Body of pancreas (tissue), 4 donors: ENCODE measurements around the gene CCDC80. TPM values are rescaled to one million over a fixed set of nuclear protein-coding genes. Genes with fewer than 3 reads are reported as not detected.

Source experiments
- ATAC-seq: fragments of 150-250 bp; one replicate; pipeline ENCODE4 v1.9.1; 2016
- DNase-seq, 4 donors: peaks; one replicate each; pipeline ENCODE4 v3.0.0-alpha.2; 2019
- H3K27ac ChIP-seq, 4 donors: fragments of 200-600 bp; sonication (generic); 1 replicate in 3 of 4; 2 replicates in 1 of 4; pipeline versions ENCODE4 v1.5.1 to v1.6.1; 2016 to 2019; ENCODE audit warnings: mild to moderate bottlenecking in 1 of 4, mixed read lengths in 1 of 4, moderate library complexity in 1 of 4
- H3K27me3 ChIP-seq, 2 donors: fragments of 200-600 bp; sonication (generic); one replicate each; pipeline ENCODE4 v1.6.0; 2016; ENCODE audit warnings: mild to moderate bottlenecking in 1 of 2
- H3K36me3 ChIP-seq, 2 donors: fragments of 200-600 bp; sonication (generic); replicated peaks in 1 of 2; 2 replicates each; pipeline ENCODE4 v1.5.1; 2016; ENCODE audit warnings: low read depth in 2 of 2; ENCODE audit not compliant: insufficient read depth in 1 of 2
- H3K4me1 ChIP-seq: fragments of 200-600 bp; sonication (generic); one replicate; pipeline ENCODE4 v1.6.0; 2016
- H3K4me3 ChIP-seq, 2 donors: fragments of 200-600 bp; sonication (generic); 1 replicate in 1 of 2; 2 replicates in 1 of 2; pipeline ENCODE4 v1.5.1; 2016 to 2019
- H3K9me3 ChIP-seq, 3 donors: fragments of 200-600 bp; sonication (generic); 1 replicate in 2 of 3; 2 replicates in 1 of 3; pipeline ENCODE4 v1.5.1; 2016
- POLR2A ChIP-seq, 3 donors: fragments of 450-650 bp; IDR thresholded peaks; one replicate each; pipeline ENCODE4 v1.6.1; 2016; ENCODE audit warnings: antibody characterized with exemption in 3 of 3, mild to moderate bottlenecking in 2 of 3
- WGBS, 2 donors: methylation state at CpG; one replicate each; pipeline ENCODE4 v1.1.5; 2017; 5-methylcytosine and 5-hydroxymethylcytosine counted together
- intact Hi-C: fragments of 100-400 bp; cut with DNase I; formaldehyde crosslinking; loops from one replicate; pipeline ENCODE4 v1.15.1; 2023
- total RNA-seq, 2 donors: library from RNA; depleted of rRNA; stranded (reverse); fragments of >200 nt; gene quantifications; one replicate each; pipeline ENCODE4 v1.1.0, GENCODE V29; 2016
- TF ChIP-seq, protein P1 (sequence below), 7 experiments: fragments of 450-650 bp in 4 of 7; fragments of 200-600 bp in 3 of 7; sonication (generic) in 3 of 7; IDR thresholded peaks; one replicate each; pipeline ENCODE4 v1.5.1; 2016 to 2019; ENCODE audit warnings: antibody characterized with exemption in 7 of 7

Gene CCDC80
- total RNA-seq, 2 donors from 2014 or later, result 17.4 to 25.1 TPM

DNA sequence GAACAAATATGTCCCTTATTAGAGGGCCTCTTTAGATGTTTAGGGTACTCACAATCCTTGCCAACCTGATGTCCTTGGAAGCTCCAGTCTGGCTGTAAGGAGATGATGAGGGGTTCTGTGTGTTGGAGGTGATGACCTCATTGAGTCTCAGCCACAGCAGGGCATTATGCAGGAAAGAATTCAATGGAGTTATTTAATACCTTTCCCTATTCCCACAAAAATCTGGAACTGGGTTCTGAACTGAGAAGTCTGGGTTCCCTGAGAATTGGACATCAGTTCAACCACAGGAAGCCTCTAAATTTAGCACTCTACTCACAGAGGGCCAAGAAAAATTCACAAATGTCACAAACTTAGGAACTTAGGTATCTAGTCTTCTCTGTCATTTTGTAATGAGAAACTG lies 42.2 kb downstream of the CCDC80 start:
- no peaks in the 10 kb centered on the region for H3K36me3 ChIP-seq
- TF ChIP-seq POLR2A (IDR thresholded peaks at IDR 0.05), result no peak
- TF ChIP-seq, protein P1, sequence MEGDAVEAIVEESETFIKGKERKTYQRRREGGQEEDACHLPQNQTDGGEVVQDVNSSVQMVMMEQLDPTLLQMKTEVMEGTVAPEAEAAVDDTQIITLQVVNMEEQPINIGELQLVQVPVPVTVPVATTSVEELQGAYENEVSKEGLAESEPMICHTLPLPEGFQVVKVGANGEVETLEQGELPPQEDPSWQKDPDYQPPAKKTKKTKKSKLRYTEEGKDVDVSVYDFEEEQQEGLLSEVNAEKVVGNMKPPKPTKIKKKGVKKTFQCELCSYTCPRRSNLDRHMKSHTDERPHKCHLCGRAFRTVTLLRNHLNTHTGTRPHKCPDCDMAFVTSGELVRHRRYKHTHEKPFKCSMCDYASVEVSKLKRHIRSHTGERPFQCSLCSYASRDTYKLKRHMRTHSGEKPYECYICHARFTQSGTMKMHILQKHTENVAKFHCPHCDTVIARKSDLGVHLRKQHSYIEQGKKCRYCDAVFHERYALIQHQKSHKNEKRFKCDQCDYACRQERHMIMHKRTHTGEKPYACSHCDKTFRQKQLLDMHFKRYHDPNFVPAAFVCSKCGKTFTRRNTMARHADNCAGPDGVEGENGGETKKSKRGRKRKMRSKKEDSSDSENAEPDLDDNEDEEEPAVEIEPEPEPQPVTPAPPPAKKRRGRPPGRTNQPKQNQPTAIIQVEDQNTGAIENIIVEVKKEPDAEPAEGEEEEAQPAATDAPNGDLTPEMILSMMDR (IDR thresholded peaks at IDR 0.05), result no peak
- intact Hi-C loops, result no loop called here

DNA sequence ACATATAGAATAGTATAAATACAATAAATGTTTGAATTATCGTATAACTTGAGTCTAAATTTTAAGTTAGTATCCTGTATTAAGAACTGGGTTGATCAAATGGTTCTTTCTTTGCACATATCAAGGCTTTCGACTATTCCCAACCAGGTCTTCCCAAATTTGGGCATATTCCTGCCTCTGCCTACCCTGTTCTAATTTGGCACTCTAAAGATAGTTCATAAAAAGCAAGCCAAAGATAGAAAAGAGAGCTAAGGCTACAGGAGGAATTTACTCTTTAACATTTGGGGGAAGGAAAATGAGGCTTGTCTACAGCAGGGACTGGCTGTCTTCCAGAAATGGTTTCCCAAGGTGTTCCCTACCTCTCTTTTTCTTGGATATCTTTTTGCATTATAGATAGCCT lies 43.0 kb downstream of the CCDC80 start:
- no peak overlapping the region for H3K4me3 ChIP-seq
- TF ChIP-seq, protein P1 (IDR thresholded peaks at IDR 0.05), result no peak
- TF ChIP-seq POLR2A (IDR thresholded peaks at IDR 0.05), result no peak
- H3K4me1 ChIP-seq, result no peaks in the 10 kb centered on the region
- no peaks in the 10 kb centered on the region for H3K9me3 ChIP-seq
- ATAC-seq (no peak), DNase-seq (no peak)
- no peaks in the 10 kb centered on the region for H3K27me3 ChIP-seq
- no peaks in the 10 kb centered on the region for H3K36me3 ChIP-seq
- no peak overlapping the region for H3K27ac ChIP-seq
- intact Hi-C loops, result no loop called here
- WGBS, 2 donors, result 93 to 96% methylated on average over 2 of the region's 2 CpGs

More for the DNA sequence above, 42.2 kb downstream of the CCDC80 start:
- ATAC-seq, result no peak
- Histone ChIP-seq H3K4me3 (no peak overlapping the region), H3K9me3 (no peaks in the 10 kb centered on the region), H3K27ac (no peak overlapping the region), H3K4me1 (no peaks in the 10 kb centered on the region), H3K27me3 (no peaks in the 10 kb centered on the region)
- no peak for DNase-seq

DNA sequence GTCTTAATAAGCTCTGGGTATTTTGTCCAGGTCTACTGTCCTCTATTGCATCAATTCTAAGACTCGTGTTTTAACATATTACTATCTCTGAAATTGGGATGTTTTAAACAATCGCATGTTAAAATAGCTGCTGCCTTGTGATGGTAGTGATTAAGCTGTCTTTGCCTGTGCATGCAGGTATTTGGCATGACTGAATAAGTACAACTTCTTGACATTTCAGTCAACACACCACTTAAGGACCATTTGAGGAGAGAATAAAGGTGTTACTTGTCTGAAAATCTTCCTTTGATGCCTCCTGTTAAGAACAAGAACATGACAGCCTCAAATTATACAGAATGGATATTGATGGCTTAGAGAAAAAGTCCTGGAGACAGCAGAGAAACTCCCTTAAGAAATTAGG lies 46.1 kb downstream of the CCDC80 start:
- intact Hi-C loops, result no loop called here
- no peak overlapping the region for H3K4me3 ChIP-seq
- no peaks in the 10 kb centered on the region for H3K4me1 ChIP-seq
- ATAC-seq (no peak), DNase-seq (no peak)
- 91 to 96% methylated on average over 2 of the region's 2 CpGs for WGBS, 2 donors
- H3K9me3 ChIP-seq, result no peaks in the 10 kb centered on the region
- H3K27ac ChIP-seq, result no peak overlapping the region
- H3K27me3 ChIP-seq, result no peaks in the 10 kb centered on the region
- TF ChIP-seq, protein P1 (IDR thresholded peaks at IDR 0.05), result no peak
- no peak for TF ChIP-seq POLR2A (IDR thresholded peaks at IDR 0.05)
- H3K36me3 ChIP-seq, result no peaks in the 10 kb centered on the region

DNA sequence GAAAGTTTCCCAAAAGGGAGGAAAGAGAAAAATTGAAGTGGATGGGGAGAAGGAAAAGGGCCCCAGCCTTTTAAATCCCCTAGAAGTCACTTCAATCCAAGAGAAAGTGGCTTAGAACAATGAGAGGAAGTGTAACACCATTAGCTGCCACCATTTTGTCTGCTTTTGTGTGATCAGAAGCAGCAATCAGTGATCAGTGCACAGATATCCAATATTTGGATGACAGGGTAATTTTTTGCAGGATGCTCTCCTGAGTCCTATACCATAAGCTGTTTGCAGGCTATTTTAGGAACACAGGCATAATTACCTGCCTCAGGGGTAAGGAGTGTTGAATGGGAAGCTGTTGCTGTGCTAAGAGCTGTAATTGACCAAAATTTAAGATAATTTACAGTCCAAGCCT lies 47.7 kb downstream of the CCDC80 start:
- Histone ChIP-seq H3K27ac (no peak overlapping the region), H3K9me3 (no peaks in the 10 kb centered on the region), H3K4me3 (no peak overlapping the region), H3K36me3 (no peaks in the 10 kb centered on the region), H3K27me3 (no peaks in the 10 kb centered on the region), H3K4me1 (no peaks in the 10 kb centered on the region)
- DNase-seq (no peak), ATAC-seq (no peak)
- no peak for TF ChIP-seq POLR2A (IDR thresholded peaks at IDR 0.05)
- intact Hi-C loops, result no loop called here

DNA sequence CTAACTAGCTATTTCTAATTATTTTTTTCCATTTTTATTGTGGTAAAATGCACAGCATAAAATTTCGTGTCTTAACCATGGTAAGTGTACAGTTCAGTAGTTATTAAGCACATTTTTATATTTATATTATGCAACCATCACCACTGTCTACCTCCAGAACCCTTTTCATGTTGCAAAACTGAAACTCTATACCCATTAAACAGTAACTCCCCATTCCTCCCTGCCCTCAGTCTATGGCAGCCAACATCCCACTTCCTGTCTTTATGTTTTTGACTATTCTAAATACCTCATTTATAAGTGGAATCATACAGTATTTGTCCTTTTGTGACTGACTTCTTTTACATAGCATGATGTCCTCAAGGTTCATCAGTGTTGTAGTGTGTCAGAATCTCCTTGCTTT lies 53.6 kb downstream of the CCDC80 start:
- 83 to 84% methylated on average over 1 of the region's 1 CpG for WGBS, 2 donors
- no peak for DNase-seq
- H3K9me3 ChIP-seq, result no peaks in the 10 kb centered on the region
- intact Hi-C loops, result no loop called here
- H3K4me1 ChIP-seq, result no peaks in the 10 kb centered on the region
- H3K27me3 ChIP-seq, result no peaks in the 10 kb centered on the region
- no peak for ATAC-seq
- H3K4me3 ChIP-seq, result no peak overlapping the region
- no peak overlapping the region for H3K27ac ChIP-seq
- peaks cover 0 to 12% of the 10 kb centered on the region in 2 donors for H3K36me3 ChIP-seq
- TF ChIP-seq, protein P1 (IDR thresholded peaks at IDR 0.05), result no peak
- no peak for TF ChIP-seq POLR2A (IDR thresholded peaks at IDR 0.05)
